GM04503 (cell line): ENCODE results near the gene MME.

Experiments
- DNase-seq: peaks from one replicate; pipeline ENCODE4 v3.0.0-alpha.2; 2012; ENCODE audit warnings: low read depth

Gene MME

DNA sequence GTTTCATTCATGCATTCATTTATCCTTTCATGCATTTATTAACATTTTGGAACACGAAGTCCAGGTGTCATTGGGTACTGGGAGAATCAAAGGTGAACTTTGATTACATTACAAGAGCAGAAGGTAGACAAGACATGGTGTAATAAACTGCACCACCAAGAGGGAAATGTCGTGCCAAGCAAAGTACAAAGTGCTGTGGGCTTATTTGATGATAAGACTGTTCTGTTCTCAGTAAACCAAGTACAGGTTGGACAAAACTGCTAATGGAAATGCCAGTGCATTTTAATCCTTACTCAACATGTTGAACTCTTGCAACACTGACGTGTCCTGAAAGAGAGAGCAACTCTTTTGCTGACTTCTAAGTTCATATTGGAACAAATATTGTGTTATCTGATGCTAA, 69.4 kb downstream of the MME start:
- no peak for DNase-seq

DNA sequence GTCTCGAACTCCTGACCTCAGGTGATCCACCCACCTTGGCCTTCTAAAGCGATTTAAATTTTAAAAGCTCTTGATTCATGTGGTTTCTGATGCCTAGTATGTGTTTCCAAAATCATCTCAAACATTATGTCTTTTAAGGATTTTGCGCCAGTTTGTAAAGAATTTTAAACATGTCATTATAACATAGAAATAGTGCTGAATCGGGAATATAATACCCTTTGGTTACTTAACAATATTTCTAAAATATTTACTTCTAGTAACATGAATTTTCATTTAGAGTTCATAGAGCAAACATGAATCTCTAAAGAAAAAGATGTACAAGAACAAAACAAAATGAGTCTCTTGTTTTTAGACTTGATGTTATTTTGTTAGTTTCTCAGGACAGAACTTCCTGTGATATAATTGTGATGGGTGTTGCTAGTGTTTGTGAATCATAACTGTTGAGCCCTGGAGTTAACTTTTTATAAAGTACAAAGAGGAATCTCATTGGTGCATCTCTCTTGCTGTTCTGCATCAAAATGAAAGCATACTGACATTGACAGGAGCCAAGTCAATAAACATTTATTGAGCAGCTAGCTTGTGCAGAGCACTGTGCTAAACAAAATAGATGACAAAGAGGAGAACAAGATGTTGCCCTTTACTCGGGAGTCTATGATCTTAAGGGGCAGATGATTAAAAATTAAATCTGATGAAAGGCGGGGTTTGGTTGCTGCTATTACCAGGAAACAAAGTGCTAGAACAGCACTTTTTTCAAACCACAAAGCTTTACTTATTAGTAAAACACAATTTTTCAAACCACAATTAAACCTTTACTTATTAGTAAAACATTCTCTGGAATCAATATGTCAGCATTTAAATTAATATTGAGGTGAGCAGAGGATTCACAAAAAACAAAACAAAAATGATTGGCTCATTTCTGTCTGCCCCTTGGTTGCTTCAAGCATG, 73.4 kb downstream of the MME start:
- no peak for DNase-seq

DNA sequence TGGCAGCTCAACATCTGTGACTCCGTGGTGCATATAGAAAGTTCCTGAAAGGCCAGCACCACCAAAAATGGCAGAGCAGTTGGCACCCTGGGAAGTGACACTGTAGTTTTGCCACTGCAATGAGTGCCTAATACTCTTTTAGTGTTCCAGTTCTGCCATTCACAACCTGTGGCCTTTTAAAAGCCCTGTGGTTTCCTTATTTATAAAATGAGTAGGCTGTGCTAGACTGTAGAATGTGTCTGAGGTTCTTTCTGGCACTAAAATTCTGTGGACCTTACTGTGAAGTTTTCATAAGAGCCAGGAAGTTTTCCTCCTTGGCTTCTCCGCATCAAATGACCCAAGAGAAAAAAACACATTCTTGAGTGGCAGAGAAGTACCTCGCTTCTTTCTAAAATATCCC, 74.1 kb downstream of the MME start:
- no peak for DNase-seq

DNA sequence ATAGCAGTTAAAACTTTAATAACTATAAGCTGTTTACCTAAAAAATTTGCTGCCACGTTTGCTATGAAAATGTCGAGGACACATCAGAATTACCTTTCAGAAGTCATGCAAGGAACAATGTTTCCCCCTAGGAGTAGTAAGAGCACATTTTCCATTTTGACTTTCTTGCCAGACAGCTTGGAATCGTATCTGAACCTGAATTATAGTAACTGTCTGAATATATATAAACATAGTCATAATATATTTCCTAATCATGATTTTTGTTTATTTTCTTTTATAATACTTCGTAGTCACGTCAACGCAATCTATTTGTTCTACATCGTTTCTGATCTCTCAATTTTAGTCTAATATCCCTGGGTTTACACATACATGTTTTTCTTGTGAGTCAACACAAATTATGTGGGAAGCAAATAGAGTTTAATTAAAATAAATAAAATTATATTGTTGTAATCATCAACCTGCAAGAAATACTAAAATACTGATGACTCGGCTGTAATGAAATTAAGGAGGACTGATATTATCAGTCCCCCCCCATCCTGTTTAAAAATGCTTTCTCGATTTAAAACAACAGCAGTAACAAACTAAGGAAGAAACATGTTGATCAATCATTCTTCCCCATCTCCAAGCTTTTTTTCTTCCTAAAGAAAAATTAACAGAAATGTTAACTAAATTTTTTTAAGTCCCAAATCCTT, 78.4 kb downstream of the MME start:
- no peak for DNase-seq

DNA sequence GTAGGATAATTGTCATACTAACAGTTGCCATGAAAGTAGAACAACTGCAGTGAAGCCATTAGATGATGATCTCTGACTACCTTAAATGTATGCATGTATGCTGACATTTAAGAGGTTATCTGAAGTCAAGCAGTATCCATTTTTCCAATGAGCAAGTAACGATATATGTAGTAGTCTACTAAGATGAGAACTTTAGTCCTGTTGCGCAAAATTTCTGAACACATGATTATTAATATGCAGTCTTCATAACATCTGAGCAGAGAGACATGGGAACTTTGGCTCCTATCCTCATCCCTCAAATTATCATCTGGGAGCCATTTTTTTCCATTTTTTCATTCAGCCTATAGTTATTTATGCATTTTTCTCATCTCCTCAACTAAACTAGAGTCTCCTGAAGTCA, 79.2 kb downstream of the MME start:
- no peak for DNase-seq

DNA sequence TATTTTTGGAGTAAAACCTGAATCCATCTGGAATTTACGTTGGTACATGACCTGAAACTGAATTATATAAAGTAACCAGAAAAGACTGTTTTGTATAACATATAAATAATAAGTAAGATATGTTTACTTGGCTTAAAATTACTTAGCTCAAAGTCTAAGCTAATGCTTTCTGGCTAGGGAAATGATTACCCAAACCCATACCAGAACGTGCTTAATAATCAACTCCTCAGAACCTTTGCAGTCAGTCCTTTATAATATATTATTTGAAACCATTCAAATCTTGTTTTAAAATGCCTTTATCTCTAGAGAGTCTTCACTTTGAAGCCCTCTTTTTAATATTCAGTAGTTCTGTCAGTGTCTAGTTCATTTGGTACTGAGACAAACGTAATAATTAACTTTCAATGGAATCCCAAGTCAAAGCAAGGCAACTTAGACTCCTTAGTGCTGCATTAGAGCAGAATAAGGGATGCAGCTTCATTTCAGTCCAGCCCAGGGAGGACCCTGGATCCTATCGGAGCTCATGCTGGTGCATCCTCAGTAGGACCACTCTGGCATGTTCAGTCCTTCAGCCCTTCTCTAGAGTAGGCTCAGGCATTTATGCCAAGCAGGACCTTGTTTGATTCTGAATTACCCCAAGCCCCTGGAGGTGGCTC, 81.6 kb downstream of the MME start:
- no peak for DNase-seq

DNA sequence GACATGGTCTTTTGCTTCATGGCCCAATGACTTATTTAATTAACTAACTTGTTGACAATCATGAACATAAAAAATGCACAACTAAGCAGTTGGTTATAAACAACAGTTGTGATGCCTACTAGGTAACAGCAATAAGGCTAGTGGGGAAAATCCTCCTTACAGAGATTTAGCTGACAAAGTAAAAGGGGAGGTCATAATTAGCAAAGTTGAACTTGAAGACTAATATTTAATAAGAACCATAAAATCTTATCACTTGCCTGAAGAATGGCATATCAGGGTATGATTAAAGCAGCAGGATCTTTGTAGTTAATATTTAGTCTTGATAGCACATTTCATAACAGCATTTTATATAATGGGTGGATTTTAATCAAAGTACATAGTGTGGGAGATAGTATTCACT, 84.2 kb downstream of the MME start:
- DNase-seq: no peak

DNA sequence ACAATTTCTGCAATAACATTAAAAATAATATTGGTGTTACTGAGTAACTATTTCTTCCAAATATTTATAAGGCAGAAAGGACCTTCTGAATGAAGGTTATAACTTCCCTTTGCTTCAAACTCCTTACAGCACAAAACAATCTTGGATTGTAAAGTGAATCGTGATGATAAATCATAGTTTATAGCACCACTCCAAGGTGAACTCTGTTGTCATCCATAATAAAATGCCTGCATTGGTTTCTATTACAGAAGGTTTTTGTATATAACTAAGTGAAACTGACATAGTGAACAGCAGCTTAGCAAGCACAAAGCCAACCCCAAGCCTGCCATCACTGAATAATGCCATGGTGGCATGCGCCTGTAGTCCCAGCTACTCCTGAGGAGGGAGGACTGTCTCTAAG, 86.3 kb downstream of the MME start:
- DNase-seq: no peak

DNA sequence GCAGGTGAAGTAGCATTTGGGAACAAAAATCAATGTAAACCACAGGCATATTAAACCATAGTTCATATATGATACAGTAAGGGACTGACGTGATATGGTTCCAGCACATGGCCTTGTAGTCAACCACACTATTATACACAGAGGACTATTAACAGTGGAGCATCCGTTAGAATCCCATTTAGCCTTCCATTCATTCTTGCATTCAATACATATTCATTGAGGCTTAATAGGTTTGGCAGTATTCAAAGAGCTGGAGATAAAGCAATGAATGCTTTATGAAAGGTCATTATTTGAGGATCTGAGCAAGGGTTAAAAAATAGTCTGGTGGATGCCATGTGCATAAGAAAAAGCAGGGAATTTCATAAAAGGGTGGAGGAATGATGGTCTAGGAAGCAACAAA, 89.1 kb downstream of the MME start:
- no peak for DNase-seq

DNA sequence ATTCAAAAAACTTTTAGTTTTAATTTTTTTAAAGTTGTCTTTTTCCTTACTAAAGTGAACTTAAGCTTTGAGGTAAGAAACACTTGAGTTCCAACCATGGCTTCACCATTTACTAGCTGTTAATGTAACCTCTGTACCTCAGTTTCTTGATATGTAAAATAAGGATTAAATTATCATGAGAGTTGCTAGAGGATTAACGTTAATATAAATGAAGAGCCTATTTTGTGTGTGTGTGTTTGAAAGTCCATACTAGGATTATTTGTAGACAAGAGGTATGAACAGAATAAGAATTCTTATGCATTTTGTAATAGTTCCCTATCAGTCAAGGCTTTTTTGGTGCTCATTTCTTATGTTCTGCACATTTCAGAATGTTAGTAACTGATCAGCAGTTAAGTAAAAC, 93.7 kb downstream of the MME start:
- no peak for DNase-seq

DNA sequence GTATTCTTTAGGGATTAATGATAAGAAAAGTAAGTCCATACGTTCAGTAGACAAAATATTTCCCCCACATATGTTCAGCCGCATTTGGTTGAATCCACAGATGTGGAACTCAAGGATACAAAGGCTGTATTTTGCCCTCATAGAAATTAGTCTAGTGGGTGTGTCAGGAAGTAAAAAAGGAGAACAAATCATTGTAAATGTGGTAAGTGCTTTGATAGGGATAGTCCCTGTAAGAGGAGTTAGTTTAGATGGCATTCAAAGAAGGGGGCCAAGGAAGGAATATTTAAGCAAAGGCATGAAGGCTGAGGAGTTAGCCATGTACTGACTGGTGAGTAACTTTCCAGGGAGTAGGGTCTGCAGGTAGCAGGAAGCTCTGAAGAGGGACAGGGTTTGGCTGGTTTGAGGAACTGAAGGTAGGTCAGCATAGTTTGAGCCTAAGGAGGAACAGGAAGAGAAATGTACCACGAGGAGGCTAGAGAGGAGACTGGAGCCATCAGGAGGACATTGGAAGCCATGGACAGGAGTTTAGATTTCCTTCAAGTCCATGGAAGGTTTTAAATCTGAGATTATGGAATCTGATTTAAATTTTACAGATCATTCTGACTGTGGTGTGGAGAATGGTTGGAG, 98.8 kb downstream of the MME start:
- no peak for DNase-seq

DNA sequence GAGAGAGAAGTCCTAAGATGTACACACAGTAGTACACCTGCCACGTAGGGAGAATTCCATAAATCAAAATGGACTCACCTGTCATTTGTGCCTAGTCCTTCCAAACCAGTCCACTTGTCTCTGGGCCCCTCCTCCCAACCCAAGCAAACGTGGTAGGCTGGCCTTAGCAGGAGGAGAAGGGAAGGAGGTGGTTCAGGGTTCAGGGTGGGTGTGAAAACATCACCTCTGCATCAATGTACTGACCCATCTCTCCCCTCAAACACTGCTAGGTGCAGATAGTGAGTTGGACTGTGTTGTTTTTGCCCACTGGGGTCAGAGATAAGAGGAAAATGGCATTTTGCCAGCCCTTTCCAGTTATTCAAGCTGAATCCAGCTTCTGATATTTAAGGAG, 99.3 kb downstream of the MME start:
- DNase-seq: no peak

DNA sequence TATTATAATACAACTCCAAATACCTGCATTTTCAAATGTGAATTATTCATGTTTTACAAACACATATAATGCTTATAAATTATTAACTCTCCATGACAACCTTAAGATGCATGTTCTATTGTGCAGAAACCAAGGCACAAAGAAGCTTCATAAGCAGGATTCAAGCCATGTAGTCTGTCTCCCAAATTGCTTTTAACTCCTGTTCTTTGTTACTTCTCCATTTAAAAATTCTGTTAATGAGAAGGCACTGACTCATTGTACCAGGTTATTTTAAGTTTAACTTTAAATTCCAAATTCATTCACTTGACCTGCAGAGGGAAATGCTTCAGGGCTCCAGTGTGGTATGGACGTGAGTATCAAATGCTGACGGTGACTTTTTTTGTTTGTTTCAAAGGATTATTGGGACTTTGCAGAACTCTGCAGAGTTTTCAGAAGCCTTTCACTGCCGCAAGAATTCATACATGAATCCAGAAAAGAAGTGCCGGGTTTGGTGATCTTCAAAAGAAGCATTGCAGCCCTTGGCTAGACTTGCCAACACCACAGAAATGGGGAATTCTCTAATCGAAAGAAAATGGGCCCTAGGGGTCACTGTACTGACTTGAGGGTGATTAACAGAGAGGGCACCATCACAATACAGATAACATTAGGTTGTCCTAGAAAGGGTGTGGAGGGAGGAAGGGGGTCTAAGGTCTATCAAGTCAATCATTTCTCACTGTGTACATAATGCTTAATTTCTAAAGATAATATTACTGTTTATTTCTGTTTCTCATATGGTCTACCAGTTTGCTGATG, 100.0 kb downstream of the MME start:
- DNase-seq: no peak

DNA sequence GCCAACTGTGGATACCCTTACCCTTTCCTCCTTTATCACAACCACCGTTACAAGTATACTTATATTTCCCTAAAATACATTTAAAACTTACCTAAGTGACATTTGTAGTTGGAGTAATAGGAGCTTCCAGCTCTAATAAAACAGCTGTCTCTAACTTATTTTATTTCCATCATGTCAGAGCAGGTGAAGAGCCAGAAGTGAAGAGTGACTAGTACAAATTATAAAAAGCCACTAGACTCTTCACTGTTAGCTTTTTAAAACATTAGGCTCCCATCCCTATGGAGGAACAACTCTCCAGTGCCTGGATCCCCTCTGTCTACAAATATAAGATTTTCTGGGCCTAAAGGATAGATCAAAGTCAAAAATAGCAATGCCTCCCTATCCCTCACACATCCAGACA, 102.3 kb downstream of the MME start:
- no peak for DNase-seq

DNA sequence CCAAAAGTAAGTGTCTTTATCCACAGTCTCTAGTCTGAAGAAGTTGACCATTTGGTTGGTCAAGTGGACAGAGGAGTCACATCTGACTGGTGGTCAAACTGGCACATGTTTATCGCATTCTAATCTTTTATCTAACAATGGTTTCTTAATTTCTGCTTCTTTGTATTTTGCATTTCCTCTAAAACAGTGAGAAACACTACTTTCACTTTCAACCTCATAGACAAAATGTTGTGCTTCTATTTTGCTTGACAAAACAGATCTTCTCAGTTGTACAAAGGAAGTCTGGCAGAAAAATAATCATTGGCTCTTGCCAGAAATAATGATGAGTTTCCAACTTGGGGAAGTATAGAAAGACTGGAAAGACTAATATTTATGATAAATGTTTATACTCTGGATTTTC, 103.9 kb downstream of the MME start:
- no peak for DNase-seq

DNA sequence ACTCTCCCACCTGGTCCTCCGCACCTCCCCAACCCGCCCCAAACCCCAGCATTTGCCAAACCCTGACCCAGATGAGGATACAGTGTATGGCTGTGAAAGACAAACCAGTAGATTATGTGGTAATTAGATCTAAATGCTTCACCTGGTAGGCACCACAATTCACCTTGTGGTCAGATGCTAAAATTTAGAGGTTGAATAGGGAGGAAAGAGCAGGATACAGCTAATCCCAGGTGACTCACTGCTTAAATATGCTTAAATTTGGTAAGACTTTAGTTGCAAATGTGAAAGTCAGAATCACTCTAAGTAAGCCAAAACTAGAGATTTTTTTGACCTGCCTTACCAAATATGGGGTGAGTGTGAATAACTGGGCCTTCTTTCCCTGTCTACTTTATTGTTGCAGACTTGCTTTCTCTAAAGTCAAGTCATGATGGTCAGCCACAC, 105.5 kb downstream of the MME start:
- DNase-seq: peak; percentile 57

DNA sequence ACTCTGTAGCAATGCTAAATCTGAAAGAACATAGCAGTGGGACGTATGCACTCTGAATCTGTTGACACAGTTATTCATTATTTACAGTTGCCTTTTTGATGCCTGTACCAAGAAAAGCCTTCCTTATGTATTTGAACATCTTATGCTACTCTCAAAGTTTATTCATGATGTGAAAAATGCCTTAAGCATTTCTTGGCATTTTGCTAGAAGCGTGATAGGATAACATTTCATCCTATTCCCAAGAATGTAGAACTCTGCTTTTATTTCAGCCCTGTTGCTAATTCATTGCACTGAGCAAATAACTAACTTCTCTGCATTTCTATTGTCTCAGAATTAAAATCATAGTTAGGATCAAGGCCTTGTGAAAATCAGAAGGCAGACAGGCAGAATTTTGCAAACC, 107.9 kb downstream of the MME start:
- no peak for DNase-seq

DNA sequence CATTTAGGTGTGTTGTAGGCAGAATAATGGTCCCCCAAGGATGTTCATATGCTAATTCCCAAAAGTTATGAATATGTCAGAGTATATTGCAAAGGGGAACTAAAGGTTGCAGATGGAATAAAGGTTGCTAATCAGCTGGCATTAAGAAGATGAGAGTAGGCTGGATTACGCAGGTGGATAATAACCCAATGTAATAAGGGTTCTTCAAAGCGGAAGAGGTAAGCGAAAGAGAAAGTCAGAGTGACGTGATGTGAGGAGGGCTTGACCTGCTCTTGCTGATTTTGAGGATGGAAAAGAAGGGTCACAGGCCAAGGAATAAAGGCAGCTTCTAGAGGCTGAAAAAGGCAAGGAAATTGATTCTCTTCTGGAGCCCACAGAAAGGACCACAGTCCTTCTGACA, 109.4 kb downstream of the MME start:
- no peak for DNase-seq

DNA sequence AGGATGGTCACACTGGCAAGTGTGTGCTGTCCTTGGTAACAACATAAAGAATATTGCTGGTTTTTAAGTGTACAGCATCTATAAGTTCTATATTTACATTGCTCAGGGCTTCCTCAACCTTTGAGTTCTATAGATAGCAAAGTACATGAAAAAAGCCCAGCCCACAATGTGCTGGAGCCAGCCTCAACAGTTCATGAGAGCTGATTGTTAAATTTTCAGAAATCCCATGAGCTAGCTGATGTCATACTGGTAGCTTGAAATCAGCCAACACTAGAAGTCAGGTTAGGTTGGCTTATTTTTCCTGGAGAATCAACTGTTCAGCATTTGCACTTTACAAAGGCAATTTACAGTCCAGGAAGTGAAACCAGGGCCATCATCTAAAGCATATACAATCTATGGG, 110.6 kb downstream of the MME start:
- DNase-seq: no peak

DNA sequence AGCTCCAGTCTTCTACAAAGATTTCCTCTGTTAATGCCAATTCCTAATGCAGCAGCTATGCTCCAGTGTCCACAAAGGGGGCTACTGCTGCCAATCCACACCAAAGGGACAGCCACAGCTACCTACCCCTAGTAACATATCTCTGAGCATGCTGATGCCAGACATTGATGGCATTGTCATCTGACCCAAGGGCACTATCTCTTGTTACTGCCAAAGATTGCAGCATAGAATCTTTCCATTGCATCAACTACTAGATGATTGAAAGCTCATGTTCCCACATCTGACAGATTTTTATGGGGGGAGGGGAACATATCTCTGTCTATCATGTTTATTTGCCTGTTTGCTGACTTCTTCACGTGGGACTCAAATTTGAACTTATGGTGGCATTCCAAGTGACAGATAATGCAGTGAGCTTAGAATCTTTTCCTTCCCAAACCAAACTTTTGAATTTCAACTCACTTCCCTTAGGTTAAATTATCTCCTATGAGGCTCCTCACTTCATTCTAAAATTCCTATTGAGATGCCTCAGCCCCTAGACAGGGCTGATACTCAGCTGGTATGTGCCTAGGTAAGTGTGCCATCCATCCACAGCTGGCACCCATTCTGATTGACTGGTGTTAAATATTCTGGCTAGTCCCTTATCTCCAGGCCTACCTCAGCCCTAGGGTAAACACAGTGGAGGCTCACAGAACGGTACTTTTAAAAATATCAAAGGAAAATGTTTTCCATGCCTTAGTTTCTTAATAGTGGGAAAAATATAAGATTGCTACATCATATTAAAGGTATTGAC, 113.0 kb downstream of the MME start:
- no peak for DNase-seq

DNA sequence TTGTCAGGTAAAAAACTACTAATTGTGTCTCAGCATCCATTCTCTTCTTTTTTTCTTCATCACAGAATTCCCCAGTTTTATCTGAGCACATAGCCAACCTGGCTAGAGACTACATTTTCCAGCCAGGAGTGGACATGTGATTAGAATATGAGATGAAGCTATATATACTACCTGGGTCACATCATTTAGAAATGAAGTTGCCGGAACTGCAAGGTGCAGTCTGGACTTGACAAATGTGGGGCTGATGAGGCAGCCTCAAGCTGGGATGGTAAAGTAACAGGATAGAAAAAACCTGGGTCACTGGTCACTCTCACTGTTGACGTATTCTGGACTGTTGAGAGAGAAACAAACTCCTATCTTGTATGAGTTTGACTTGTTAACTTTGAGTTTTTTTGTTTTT, 113.7 kb downstream of the MME start:
- no peak for DNase-seq
